HG02798 (cell line): ENCODE measurements around the gene SLC29A3.
"Not testable (repeated sequence)": the region's sequence is repeated elsewhere in the genome, so short reads cannot be mapped to it uniquely, and the experiment has no call there.

ENCODE experiments used
- ATAC-seq: cut with Tn5 transposase; IDR thresholded peaks from one replicate; pipeline ENCODE4 v1.9.1; 2021; ENCODE audit warnings: mild to moderate bottlenecking; ENCODE audit not compliant: unreplicated experiment, poor library complexity

Gene SLC29A3

DNA sequence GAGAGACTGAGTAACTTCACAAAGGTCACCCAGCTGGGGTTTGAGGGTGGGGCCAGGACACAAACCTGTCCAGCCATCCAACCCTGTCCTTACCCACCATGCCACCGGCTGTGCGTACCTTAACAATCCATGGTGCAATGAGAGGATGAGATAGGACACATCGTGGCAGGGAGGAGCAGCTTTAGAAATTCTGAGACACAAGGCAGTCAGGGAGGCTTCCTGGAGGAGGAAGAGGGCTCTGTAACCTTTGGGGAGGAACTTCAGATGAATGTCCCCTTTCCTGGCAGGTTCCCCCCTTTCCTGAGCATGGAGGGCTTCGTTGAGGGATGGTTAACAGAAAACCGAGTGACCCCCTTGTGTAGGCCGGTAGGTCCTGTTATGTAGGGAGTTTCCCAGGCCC lies 35.6 kb upstream of the SLC29A3 start:
- ATAC-seq, result no peak

DNA sequence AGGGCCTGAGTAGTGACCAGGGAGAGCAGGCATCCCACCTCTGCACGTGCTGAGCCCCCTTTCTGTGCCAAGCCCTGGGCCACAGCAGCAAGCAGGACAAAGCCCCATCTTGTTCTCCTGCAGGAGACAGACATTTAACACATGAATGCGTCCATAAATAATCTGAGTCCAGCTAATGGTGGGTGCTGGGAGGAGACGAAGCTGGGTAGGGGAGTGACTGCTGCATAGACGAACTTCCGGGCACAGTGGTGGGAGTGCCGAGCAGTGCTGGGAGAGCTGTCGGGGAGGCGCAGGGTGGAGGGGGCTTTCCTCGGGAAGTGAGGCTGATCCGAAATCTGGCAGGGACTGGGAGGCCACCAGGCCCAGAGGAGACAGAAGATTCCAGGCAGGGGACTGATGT lies 35.2 kb upstream of the SLC29A3 start:
- no peak for ATAC-seq

GRCh38 chr10:71284544-71285179 lies 34.4 kb upstream of the SLC29A3 start:
- ATAC-seq, result no peak

GRCh38 chr10:71285180-71285545 lies 33.9 kb upstream of the SLC29A3 start:
- ATAC-seq, result no peak

GRCh38 chr10:71285986-71286385 lies 33.1 kb upstream of the SLC29A3 start:
- no peak for ATAC-seq

- ATAC-seq, result no peak
Measured at GRCh38 chr10:71286521-71287294, 32.4 kb upstream of the SLC29A3 start.

DNA sequence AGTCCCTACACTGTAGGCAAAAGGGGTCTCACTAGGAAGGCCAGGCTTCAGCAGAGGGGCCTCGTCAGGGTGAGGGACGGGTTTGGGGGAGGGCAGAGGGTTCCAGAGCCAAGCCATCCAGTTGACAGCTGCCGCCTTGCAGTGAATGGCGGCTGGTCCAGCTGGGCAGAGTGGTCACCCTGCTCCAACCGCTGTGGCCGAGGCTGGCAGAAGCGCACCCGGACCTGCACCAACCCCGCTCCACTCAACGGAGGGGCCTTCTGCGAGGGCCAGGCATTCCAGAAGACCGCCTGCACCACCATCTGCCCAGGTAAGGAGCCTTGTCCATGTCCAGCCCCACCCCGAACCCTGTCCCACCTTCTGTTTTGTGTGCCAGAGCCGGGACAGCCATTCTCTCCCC lies 31.6 kb upstream of the SLC29A3 start:
- no peak for ATAC-seq

DNA sequence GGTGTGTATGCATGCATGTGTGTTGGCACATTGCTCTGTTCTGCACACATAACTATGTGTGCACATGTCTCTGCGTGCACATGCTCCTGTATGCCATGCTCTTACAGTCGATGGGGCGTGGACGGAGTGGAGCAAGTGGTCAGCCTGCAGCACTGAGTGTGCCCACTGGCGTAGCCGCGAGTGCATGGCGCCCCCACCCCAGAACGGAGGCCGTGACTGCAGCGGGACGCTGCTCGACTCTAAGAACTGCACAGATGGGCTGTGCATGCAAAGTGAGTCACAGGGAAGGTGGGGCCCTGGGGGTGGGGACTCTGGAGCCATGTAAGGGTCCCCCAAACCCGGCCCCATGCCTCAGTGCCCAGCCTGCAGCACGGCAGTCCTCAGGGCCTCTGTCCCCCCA lies 30.6 kb upstream of the SLC29A3 start:
- ATAC-seq, result no peak

DNA sequence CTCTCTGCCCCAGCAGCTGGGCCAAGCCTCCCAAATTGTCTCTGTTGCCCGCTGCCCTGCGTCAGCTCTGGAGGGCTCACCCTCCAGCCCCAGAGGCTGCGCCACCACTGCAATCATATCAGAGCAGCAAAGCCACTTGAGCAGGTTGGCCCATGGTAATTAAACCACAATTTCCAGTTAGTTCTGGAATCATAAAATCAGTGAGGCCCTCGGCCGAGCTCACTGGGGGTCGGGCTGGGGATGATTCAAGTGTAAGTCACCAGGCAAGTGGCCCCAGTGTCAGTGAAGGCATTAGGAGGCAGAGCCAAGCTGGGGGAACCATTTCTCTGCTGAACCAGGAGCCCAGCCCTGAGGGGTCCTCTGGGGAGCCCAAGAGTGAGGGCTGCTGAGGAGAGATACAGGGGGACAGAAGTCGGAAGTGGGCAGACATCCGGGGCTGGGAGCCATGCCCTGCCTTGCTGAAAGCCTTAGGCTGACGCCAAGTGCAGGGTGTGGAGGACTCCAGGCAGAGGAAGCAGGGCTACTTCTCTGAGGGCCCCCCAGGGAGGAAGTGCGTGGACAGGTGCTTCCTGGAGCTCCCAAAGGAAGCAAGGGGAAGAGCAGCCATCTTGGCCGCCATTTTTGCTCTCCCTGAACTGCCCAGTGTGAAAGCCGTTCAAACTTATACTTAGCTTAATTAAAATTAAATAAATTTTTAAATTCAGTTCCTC lies 29.5 kb upstream of the SLC29A3 start:
- ATAC-seq, result no peak

GRCh38 chr10:71290331-71290730 lies 28.7 kb upstream of the SLC29A3 start:
- no peak for ATAC-seq

GRCh38 chr10:71290806-71291527 lies 28.1 kb upstream of the SLC29A3 start:
- no peak for ATAC-seq

- no peak for ATAC-seq
Measured at GRCh38 chr10:71291528-71291900, 27.5 kb upstream of the SLC29A3 start.

DNA sequence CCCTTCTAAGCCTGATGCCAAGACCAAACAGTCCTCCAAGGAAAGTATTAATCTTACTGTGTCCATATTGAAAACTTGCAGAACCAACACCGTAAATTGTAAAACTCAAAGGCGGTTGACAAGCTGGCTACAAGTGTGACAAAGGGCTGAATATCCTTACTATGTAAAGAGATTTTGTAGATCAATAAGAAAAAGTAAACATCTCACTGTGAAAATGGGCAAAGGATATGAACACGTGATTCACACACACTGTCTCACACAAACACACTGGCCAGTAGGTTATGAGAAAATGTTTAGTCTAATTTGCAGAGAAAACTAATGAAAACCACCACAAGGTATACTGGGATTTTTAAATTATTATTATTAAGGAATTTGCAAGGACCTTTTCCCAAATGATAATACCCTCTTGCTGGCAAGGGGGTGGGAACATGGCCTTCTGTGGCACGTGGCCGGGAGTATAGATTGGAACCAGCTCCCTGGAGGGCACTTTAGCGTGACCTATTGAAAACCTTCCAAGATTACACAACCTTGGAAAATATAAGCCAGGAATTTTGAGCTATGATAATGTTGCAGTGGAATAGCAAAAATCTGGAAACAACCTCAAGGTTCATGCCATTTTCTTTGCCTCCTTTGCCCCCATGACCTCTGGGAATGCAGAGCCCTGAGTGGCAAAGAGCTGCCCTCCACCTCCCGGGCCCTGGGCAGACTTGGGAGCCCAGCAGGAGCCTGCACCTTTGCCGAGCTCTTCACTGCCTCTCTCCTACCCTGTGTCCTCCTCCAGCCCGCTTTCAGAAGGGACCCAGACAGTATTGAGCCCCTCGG lies 26.2 kb upstream of the SLC29A3 start:
- ATAC-seq, result no peak

DNA sequence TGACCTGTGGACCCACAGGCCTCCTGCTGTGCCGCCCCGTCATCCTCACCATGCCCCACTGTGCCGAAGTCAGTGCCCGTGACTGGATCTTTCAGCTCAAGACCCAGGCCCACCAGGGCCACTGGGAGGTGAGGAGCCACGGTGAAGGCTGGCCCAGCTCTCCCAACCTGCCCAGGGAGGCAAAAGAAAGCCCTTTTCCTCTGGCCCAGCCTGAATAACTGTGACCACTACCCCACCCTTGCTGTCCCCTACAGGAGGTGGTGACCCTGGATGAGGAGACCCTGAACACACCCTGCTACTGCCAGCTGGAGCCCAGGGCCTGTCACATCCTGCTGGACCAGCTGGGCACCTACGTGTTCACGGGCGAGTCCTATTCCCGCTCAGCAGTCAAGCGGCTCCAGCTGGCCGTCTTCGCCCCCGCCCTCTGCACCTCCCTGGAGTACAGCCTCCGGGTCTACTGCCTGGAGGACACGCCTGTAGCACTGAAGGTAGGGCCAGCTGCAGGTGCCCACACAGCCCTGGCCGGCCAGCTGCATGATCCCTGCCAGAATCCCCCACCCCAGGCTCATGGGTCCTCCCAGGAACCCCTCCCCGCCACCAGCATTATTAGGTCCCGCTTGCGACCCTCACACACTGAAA lies 25.5 kb upstream of the SLC29A3 start:
- no peak for ATAC-seq

DNA sequence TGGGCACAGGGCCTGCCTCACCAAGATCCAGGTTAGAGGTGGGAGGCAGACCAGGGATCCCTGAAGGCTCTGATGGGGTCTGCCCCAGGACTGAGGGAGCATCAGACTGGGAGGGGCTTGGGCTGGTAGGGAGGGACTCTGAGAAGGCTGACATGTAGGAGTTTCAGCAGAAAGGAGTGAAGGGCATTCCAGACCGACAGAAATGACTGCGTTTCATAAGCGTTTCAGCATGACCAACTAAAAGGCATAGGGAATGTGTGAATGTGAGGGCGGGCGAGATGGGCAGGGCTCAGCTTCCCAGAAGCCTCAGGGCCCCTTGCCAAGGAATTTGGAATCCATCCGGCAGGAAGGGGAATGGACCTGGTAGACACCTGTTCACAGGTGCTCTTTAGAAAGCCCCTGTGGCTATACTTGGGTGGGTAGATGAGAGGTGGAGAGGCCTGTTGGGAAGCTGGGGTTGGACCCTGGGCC lies 24.9 kb upstream of the SLC29A3 start:
- no peak for ATAC-seq

DNA sequence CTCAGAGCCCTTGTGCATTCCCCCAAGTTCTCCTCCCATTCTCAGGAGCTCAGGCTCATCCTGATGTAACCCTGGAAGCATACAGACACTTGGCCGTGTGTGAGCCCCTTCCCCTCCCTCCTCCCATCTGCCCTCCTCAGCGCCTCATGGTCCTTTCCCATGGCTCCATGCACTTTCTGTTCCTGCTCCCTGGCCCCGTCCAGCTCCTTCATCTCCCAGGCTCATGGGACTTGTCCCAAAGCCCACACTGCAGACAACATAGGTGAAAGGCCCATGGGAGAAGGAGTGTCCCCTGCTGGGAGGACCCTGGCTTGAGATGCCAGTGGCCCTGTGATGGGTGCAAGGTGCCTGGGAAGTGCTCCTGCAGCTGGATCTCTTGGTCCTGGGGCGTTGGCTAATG lies 24.2 kb upstream of the SLC29A3 start:
- no peak for ATAC-seq

DNA sequence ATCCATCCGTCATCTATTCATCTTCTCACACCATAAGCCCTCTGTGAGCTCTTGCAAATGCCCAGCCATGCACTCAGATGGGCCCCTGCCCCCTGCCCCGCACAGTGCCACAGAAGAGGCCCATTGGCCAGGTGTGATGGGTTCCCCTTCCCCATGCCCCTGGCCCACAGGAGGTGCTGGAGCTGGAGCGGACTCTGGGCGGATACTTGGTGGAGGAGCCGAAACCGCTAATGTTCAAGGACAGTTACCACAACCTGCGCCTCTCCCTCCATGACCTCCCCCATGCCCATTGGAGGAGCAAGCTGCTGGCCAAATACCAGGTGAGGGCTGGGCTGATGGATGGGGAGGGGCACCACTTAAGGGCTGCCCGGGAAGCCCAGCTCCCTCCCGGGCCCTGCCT lies 23.4 kb upstream of the SLC29A3 start:
- ATAC-seq, result no peak

GRCh38 chr10:71296086-71296485 lies 23.0 kb upstream of the SLC29A3 start:
- ATAC-seq, result no peak

- not testable (repeated sequence) for ATAC-seq
Measured at GRCh38 chr10:71296811-71297210, 22.2 kb upstream of the SLC29A3 start.

GRCh38 chr10:71297343-71297742 lies 21.7 kb upstream of the SLC29A3 start:
- ATAC-seq, result no peak
